Right kidney (tissue), 1 donor: ENCODE data around the gene NHSL2.
A peak's percentile ranks its signal among the peaks of the same experiment; 100 is the strongest.
"Not testable (repeated sequence)": the region's sequence is repeated elsewhere in the genome, so short reads cannot be mapped to it uniquely, and the experiment has no call there.

ENCODE experiments used
- DNase-seq: peaks from one replicate; pipeline ENCODE4 v3.0.0-alpha.2; 2016

Gene NHSL2

GRCh38 chrX:72133851-72134546 lies 223.4 kb downstream of the NHSL2 start:
- DNase-seq = no peak

GRCh38 chrX:72137846-72138495 lies 227.3 kb downstream of the NHSL2 start:
- DNase-seq = no peak

GRCh38 chrX:72139538-72139937 lies 228.9 kb downstream of the NHSL2 start:
- no peak for DNase-seq

GRCh38 chrX:72141372-72142004 lies 230.8 kb downstream of the NHSL2 start:
- no peak for DNase-seq

- DNase-seq = no peak
Observed at GRCh38 chrX:72142094-72142793, 231.6 kb downstream of the NHSL2 start.

- DNase-seq = no peak
Observed at GRCh38 chrX:72142794-72143608, 232.4 kb downstream of the NHSL2 start.

GRCh38 chrX:72143609-72143907 lies 232.9 kb downstream of the NHSL2 start:
- DNase-seq = no peak

GRCh38 chrX:72145181-72145580 lies 234.5 kb downstream of the NHSL2 start:
- DNase-seq = no peak

GRCh38 chrX:72146527-72146926 lies 235.9 kb downstream of the NHSL2 start:
- DNase-seq = no peak

- DNase-seq = no peak
Observed at GRCh38 chrX:72158773-72159172, 248.1 kb downstream of the NHSL2 start.

- DNase-seq = no peak
Observed at GRCh38 chrX:72159769-72160168, 249.1 kb downstream of the NHSL2 start.

GRCh38 chrX:72165551-72165950 lies 254.9 kb downstream of the NHSL2 start:
- no peak for DNase-seq

- no peak for DNase-seq
Observed at GRCh38 chrX:72169008-72169728, 258.5 kb downstream of the NHSL2 start.

GRCh38 chrX:72176289-72176688 lies 265.6 kb downstream of the NHSL2 start:
- not testable (repeated sequence) for DNase-seq

- DNase-seq = no peak
Observed at GRCh38 chrX:72176981-72177380, 266.3 kb downstream of the NHSL2 start.

- peak; percentile 1 for DNase-seq
Observed at GRCh38 chrX:72180539-72180938, 269.9 kb downstream of the NHSL2 start.

GRCh38 chrX:72181178-72182125 lies 270.8 kb downstream of the NHSL2 start, which contains the start of gene PIN4:
Gene PIN4, plus strand, starts transcription at chrX:72181757. Its CDS starts 29 bp downstream, at chrX:72181786.
- DNase-seq = peak; percentile 79

GRCh38 chrX:72182924-72183323 lies 272.3 kb downstream of the NHSL2 start:
- DNase-seq = no peak

- no peak for DNase-seq
Observed at GRCh38 chrX:72201836-72202536, 291.3 kb downstream of the NHSL2 start.
